Heart left ventricle (tissue), 13 donors: ENCODE data around the gene RING1.

Source experiments
- CTCF ChIP-seq, 12 donors: fragments of 200-600 bp; sonication (generic) in 4 of 12; IDR thresholded peaks; one replicate each; pipeline versions ENCODE4 v1.5.0 to v1.8.0; 2018 to 2022; ENCODE audit warnings: antibody characterized with exemption in 12 of 12, mild to moderate bottlenecking in 5 of 12
- POLR2A ChIP-seq, 2 donors: fragments of 450-650 bp; IDR thresholded peaks; one replicate each; pipeline ENCODE4 v1.6.1; 2017; ENCODE audit warnings: antibody characterized with exemption in 2 of 2, mild to moderate bottlenecking in 2 of 2, moderate library complexity in 2 of 2
- donor health status: ischemic (EF 13 %, LVEDD 7.1; RV severe dilation, severe dysfunction).
- donor health status: DM: no; HTN: yes; CAD: no.
- donor health status: DM: no; HTN: no; CAD: no.
- donor health status: ischemic (EF 25% LVEDD 6.9; RV normal size, moderate dysfunction).
- donor health status: ischemic (EF 25% LVEDD 5.7; RV mildly dilated, moderate dysfunction).
- donor health status: ischemic (EF 35%, LVEDD 5.7; RV mildly dilated, moderate dysfunction).
- donor health status: nonischemic (EF 11% LVEDD 7.7; RV severe dilation, severe dysfunction).
- donor health status: DM: yes; HTN: yes; CAD: no.
- donor health status: PGD.
- donor health status: ischemic (EF 29% LVEDD 5.4; RV normal size, mild dysfunction).
- donor health status: nonischemic (EF 23%, LVEDD 6.1; RV moderate dilation, normal function).

DNA sequence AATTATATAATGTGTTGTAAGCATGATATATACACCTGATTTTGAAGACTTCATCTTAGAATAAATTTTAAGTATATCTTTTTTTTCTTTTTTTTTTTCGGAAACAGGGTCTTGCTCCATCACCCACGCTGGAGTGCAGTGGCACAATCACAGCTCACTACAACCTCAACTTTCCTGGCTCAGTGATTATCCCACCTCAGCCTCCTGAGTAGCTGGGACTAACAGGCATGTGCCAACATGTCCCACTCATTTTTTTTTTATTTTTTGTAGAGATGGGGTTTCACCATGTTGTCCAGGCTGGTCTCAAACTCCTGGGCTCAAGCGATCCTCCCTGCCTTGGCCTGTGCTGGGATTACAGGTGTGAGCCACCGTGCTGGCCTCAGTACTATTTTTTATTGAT, 46.3 kb downstream of the RING1 start:
- no peak for TF ChIP-seq CTCF (IDR thresholded peaks at IDR 0.05)
- no peak for TF ChIP-seq POLR2A (IDR thresholded peaks at IDR 0.05)
